ENCODE data around the gene DUSP11. TPM values are rescaled to one million over a fixed set of nuclear protein-coding genes. Genes with fewer than 3 reads are reported as not detected.

The DUSP11 gene
- total and polyA plus RNA-seq, 9 of the 15 experiments (the other 6 are each of a cell fraction or from before 2014, with no cell fraction given), result 20.7 to 79.8 (median 29.3) TPM

- peak; percentile 56 for TF ChIP-seq MGA (IDR thresholded peaks at IDR 0.05)
- no peak for TF ChIP-seq NCOA2 (IDR thresholded peaks at IDR 0.05; ENCODE audit: partially characterized antibody in 2 of 2)
- peak; percentile 47; the same call in 1 of the 2 replicates for TF ChIP-seq EP400 (IDR thresholded peaks at IDR 0.05)
- TF ChIP-seq L3MBTL2 (IDR thresholded peaks at IDR 0.05), result peak; percentile 84
- TF ChIP-seq MYC (IDR thresholded peaks at IDR 0.05; ENCODE audit: low read depth, low read length), result peak; percentile 76
- no peak for TF ChIP-seq MYC (CRISPR knock-in tag; IDR thresholded peaks at IDR 0.05; ENCODE audit: borderline replicate concordance, low read depth)
- TF ChIP-seq MEIS2 (IDR thresholded peaks at IDR 0.05; ENCODE audit: partially characterized antibody), result peak; percentile 98
- TF ChIP-seq PKNOX1 (IDR thresholded peaks at IDR 0.05), result peak; percentile 96
- TF ChIP-seq FOS (IDR thresholded peaks at IDR 0.05; ENCODE audit: extremely low read depth, insufficient read length), result peak; percentile 39
- TF ChIP-seq XRCC3 (IDR thresholded peaks at IDR 0.05), result no peak
- TF ChIP-seq MYBL2 (IDR thresholded peaks at IDR 0.05; ENCODE audit: low read depth), result peak; percentile 86
- no peak for TF ChIP-seq MYBL2 (CRISPR knock-in tag; IDR thresholded peaks at IDR 0.05; ENCODE audit: borderline replicate concordance)
- no peak for TF ChIP-seq BRCA1 (IDR thresholded peaks at IDR 0.05)
- TF ChIP-seq BRCA1 (CRISPR knock-in tag; IDR thresholded peaks at IDR 0.05), result no peak
- 0 out of 2 replicates have a peak, but pooled peaks have one; percentile 19 for TF ChIP-seq TEAD4 (IDR thresholded peaks at IDR 0.05; ENCODE audit: low read length)
- TF ChIP-seq TEAD4 (CRISPR knock-in tag; IDR thresholded peaks at IDR 0.05; ENCODE audit: borderline replicate concordance), result no peak
- TF ChIP-seq ZNF23 (CRISPR knock-in tag; IDR thresholded peaks at IDR 0.05), result no peak
- TF ChIP-seq ATF1 (CRISPR knock-in tag; IDR thresholded peaks at IDR 0.05), result no peak
- peak; percentile 43 for TF ChIP-seq ATF1 (tag; IDR thresholded peaks at IDR 0.05)
Observed at GRCh38 chr2:73716543-73717250, 63.2 kb downstream of the DUSP11 start (continued).
